GM12873 (cell line): ENCODE measurements around the gene NCBP1.

Experiments used
- TF ChIP-seq, protein P1 (sequence below): IDR thresholded peaks from 2 replicates; pipeline ENCODE4 v1.5.1; 2012; ENCODE audit warnings: low read depth, mild to moderate bottlenecking, moderate library complexity, low read length, control low read depth; ENCODE audit not compliant: insufficient read depth; ENCODE audit errors: missing control alignments

Gene NCBP1

DNA sequence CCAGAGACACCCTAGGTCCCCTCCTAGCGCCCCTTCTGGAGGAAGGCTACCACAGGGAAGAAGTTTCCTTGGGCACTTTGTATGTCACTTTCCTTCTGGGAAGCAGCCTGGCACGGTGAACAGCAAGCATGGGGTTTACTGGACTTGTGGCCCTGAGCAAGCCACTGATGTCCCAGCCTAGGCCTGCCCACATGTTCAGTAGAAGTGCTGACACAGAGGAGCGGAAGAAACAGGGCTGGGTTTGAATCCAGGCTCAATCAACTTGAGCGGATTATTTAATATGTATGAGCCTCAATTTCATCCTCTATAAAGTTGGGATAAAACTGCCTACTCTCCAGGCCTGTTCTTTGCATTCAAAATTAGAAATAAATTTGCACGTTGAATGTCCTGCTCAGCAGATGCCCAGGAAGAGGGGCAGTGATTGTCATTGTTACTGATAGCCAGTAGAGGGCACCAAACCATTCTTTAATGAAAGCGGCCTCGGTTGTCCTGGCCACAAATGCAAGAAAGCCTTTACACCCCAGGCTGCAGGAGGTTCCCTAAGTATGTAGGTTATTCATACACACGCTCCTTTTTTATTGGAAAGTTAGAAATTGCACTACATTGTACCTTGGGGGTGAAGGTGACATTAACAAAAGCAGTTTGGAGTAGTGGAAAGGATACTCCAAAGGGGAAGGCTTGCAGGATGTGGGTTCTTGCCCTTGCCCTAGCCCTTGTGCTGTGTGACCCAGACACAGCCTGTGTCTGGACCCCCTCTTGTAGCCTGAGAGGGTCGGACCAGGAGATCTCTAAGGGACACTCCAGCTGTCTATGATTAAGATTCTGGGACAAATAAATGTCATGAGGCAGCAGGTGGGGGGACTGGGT, 77.0 kb downstream of the NCBP1 start:
- TF ChIP-seq, protein P1, sequence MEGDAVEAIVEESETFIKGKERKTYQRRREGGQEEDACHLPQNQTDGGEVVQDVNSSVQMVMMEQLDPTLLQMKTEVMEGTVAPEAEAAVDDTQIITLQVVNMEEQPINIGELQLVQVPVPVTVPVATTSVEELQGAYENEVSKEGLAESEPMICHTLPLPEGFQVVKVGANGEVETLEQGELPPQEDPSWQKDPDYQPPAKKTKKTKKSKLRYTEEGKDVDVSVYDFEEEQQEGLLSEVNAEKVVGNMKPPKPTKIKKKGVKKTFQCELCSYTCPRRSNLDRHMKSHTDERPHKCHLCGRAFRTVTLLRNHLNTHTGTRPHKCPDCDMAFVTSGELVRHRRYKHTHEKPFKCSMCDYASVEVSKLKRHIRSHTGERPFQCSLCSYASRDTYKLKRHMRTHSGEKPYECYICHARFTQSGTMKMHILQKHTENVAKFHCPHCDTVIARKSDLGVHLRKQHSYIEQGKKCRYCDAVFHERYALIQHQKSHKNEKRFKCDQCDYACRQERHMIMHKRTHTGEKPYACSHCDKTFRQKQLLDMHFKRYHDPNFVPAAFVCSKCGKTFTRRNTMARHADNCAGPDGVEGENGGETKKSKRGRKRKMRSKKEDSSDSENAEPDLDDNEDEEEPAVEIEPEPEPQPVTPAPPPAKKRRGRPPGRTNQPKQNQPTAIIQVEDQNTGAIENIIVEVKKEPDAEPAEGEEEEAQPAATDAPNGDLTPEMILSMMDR, result peak; percentile 77

DNA sequence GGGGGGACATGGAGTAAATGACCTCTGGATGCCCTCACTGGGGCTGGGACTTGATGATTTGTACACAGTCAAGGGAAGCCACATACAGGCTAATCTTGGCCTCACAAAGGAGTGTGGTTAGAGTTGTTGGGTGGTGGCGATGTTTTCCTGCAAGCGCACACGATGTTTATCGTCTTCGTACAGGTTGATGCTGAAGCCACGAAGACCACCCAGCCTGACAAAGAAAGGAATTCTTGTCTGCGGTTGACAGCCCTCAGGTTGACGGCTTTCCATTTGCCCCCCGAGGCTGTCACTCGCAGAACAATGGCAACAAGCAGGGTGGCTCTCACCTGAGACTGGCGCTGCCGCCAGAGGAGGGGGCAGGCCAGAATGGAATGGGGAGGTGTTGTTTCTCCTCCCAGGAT, 77.6 kb downstream of the NCBP1 start:
- TF ChIP-seq, protein P1, result no peak

DNA sequence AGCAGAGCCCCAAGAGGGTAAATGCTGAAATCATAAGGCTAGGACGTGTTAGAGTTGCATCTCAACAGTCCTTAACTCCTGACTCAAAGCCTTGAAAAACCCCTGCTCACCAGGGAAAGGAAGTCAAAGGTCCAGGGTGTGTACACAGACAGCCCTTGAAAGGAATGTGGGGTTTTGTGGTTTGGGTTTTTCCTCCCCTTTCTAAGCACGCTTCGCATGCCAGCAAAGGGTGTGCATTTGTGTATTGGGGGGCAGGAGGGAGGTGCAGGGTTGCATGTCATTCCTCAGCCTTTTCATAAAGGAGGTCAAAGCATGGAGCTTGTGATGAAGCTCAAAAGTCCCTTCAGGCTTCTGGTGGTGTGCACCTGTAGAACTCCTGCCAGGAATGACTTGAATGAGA, 80.8 kb downstream of the NCBP1 start:
- TF ChIP-seq, protein P1, result no peak

DNA sequence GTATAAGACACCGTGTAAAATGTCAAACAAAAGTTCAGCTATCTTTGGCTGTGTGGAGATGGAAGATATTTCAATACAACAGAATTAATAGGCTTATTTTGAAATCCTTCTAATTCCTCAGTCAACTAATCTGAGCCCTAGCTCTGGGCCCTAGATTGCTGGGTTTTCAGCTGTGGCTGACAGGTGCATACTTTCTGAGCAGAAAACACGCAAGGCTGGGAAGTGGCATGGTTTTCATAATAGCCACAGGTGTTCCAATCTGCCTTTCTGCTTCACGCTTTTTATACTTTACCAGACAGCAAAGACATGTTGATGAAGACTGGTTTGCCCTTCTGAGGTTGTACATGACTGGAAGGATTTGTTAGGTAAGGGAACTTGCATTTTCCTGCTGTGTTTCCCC, 84.2 kb downstream of the NCBP1 start:
- TF ChIP-seq, protein P1, result no peak

DNA sequence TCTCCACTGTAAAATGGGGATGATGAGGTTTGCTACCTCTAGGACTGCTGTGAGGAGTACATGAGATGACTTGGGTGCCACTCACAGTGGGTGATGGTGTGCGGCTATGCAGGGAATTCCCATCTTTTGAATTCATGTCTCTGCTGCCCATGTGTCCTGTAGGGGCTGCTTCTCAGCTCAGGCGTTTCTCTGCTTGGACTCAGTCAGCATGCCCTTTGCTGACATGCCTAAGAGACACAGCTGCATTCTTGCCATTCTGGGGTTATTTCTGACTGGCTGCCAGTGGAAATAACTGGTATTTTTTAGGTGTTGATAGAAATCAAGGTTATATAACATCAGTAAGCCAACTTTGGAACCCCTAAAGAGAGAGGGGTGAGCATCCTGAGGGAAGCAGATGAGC, 87.8 kb downstream of the NCBP1 start:
- TF ChIP-seq, protein P1, result no peak

DNA sequence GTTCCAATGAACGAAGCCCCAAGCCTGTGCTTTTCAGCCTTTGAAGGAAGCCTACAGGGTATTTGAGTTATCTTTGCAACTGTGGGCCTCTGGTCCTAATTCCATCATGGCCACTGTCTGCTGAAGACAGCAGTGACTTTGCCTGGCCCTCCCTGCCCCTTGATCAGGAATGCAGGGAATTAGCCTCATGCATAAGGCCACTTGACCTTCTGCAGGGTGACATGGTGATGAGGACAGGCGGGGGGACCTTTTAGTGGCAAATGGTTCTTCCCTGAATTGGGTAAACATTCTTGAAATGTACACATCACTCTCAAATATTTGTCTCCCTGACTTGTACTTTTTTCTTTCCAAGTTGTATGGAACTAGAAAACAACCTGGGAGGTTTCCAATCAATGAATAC, 88.7 kb downstream of the NCBP1 start:
- TF ChIP-seq, protein P1, result no peak
